GM21381 (cell line): ENCODE results near the gene FBXO17.
"Not testable (repeated sequence)": the region's sequence is repeated elsewhere in the genome, so short reads cannot be mapped to it uniquely, and the experiment has no call there.

ENCODE experiments used
- ATAC-seq: cut with Tn5 transposase; IDR thresholded peaks from one replicate; pipeline ENCODE4 v1.9.1; 2021; ENCODE audit warnings: mild to moderate bottlenecking, moderate library complexity; ENCODE audit not compliant: unreplicated experiment

FBXO17 gene

GRCh38 chr19:38975214-38975860 is at the start of gene FBXO17:
TSS of gene FBXO17 (minus strand) at chr19:38975742. CDS start at chr19:38950319, 25,423 bp downstream.
- no peak for ATAC-seq

GRCh38 chr19:39024875-39025641 is 49.5 kb upstream of the FBXO17 start:
- no peak for ATAC-seq

GRCh38 chr19:39021063-39021462 is 45.5 kb upstream of the FBXO17 start:
- ATAC-seq: no peak

GRCh38 chr19:39017646-39018045 is 42.1 kb upstream of the FBXO17 start:
- no peak for ATAC-seq

GRCh38 chr19:39017026-39017425 is 41.5 kb upstream of the FBXO17 start:
- ATAC-seq: no peak

GRCh38 chr19:39014037-39014436 is 38.5 kb upstream of the FBXO17 start:
- ATAC-seq: no peak

- no peak for ATAC-seq
Measured at GRCh38 chr19:39009001-39009400, 33.5 kb upstream of the FBXO17 start.

- ATAC-seq: no peak
Measured at GRCh38 chr19:39008137-39008536, 32.6 kb upstream of the FBXO17 start.

GRCh38 chr19:39007096-39007495 is 31.6 kb upstream of the FBXO17 start:
- ATAC-seq: no peak

GRCh38 chr19:39004403-39004802 is 28.9 kb upstream of the FBXO17 start:
- ATAC-seq: no peak

- ATAC-seq: no peak
Measured at GRCh38 chr19:39003796-39004195, 28.3 kb upstream of the FBXO17 start.

- no peak for ATAC-seq
Measured at GRCh38 chr19:39003188-39003587, 27.6 kb upstream of the FBXO17 start.

- no peak for ATAC-seq
Measured at GRCh38 chr19:39001041-39001440, 25.5 kb upstream of the FBXO17 start.

- ATAC-seq: not testable (repeated sequence)
Measured at GRCh38 chr19:38997576-38997975, 22.0 kb upstream of the FBXO17 start.

- no peak for ATAC-seq
Measured at GRCh38 chr19:38993271-38993670, 17.7 kb upstream of the FBXO17 start.

- no peak for ATAC-seq
Measured at GRCh38 chr19:38990949-38991697, 15.6 kb upstream of the FBXO17 start.

- not testable (repeated sequence) for ATAC-seq
Measured at GRCh38 chr19:38989614-38990013, 14.1 kb upstream of the FBXO17 start.

GRCh38 chr19:38989066-38989605 is 13.6 kb upstream of the FBXO17 start:
- no peak for ATAC-seq

- not testable (repeated sequence) for ATAC-seq
Measured at GRCh38 chr19:38988627-38989026, 13.1 kb upstream of the FBXO17 start.

- not testable (repeated sequence) for ATAC-seq
Measured at GRCh38 chr19:38987745-38988144, 12.2 kb upstream of the FBXO17 start.

- ATAC-seq: no peak
Measured at GRCh38 chr19:38985262-38985661, 9.7 kb upstream of the FBXO17 start.
